Right atrium auricular region (tissue), 2 donors: ENCODE data around the gene ACOXL. TPM values are rescaled to one million over a fixed set of nuclear protein-coding genes. Genes with fewer than 3 reads are reported as not detected.

Experiments
- DNase-seq: peaks from one replicate; pipeline ENCODE4 v3.0.0-alpha.2; 2019; ENCODE audit warnings: low spot score
- H3K27ac ChIP-seq, 2 donors: fragments of 200-600 bp; sonication (generic); 1 replicate in 1 of 2; 2 replicates in 1 of 2; pipeline ENCODE4 v1.5.1; 2016 to 2019
- H3K27me3 ChIP-seq, 2 donors: fragments of 200-600 bp; sonication (generic); one replicate each; pipeline versions ENCODE4 v1.5.1 to v1.6.0; 2017 to 2019
- H3K36me3 ChIP-seq: fragments of 200-600 bp; sonication (generic); one replicate; pipeline ENCODE4 v1.5.1; 2016
- H3K4me1 ChIP-seq, 2 donors: fragments of 200-600 bp; sonication (generic); one replicate each; pipeline versions ENCODE4 v1.5.1 to v1.6.0; 2017 to 2019
- H3K4me3 ChIP-seq, 2 donors: fragments of 200-600 bp; sonication (generic); 1 replicate in 1 of 2; 2 replicates in 1 of 2; pipeline ENCODE4 v1.5.1; 2017 to 2019; ENCODE audit warnings: mild to moderate bottlenecking in 1 of 2, moderate library complexity in 1 of 2
- H3K9me3 ChIP-seq, 2 donors: fragments of 200-600 bp; sonication (generic); one replicate each; pipeline ENCODE4 v1.5.1; 2019
- CTCF ChIP-seq, 2 donors: fragments of 200-600 bp; sonication (generic); IDR thresholded peaks; one replicate each; pipeline ENCODE4 v1.5.1; 2019; ENCODE audit warnings: antibody characterized with exemption in 2 of 2
- total RNA-seq, 2 donors: library from RNA; depleted of rRNA; stranded (reverse); fragments of >200 nt; gene quantifications; one replicate each; pipeline ENCODE4 v1.1.0, GENCODE V29; 2016

ACOXL gene
- total RNA-seq, 2 donors from 2014 or later, result 0.33 to 0.55 TPM

GRCh38 chr2:111015283-111015995, 283.1 kb downstream of the ACOXL start:
- DNase-seq, result no peak
- Histone ChIP-seq H3K4me1 (no peaks in the 10 kb centered on the region), H3K27me3 (no peaks in the 10 kb centered on the region), H3K36me3 (no peaks in the 10 kb centered on the region), H3K4me3 (no peak overlapping the region), H3K9me3 (peaks cover 0 to 24% of the 10 kb centered on the region in 2 donors), H3K27ac (no peak overlapping the region)
- no peak for TF ChIP-seq CTCF (IDR thresholded peaks at IDR 0.05)

- DNase-seq, result no peak
- no peak for TF ChIP-seq CTCF (IDR thresholded peaks at IDR 0.05)
- Histone ChIP-seq H3K4me1 (no peaks in the 10 kb centered on the region), H3K9me3 (peaks cover 0 to 23% of the 10 kb centered on the region in 2 donors), H3K27ac (no peak overlapping the region), H3K4me3 (no peak overlapping the region), H3K27me3 (no peaks in the 10 kb centered on the region), H3K36me3 (no peaks in the 10 kb centered on the region)
These were observed 284.8 kb downstream of the ACOXL start for GRCh38 chr2:111017034-111017622.

GRCh38 chr2:111017909-111018308, 285.5 kb downstream of the ACOXL start:
- H3K4me1 ChIP-seq, result no peaks in the 10 kb centered on the region

GRCh38 chr2:111019381-111019780, 287.0 kb downstream of the ACOXL start:
- no peaks in the 10 kb centered on the region for H3K4me1 ChIP-seq
- no peak for DNase-seq
- peaks cover 0 to 2% of the 10 kb centered on the region in 2 donors for H3K9me3 ChIP-seq
- no peak overlapping the region for H3K27ac ChIP-seq
- H3K27me3 ChIP-seq, result no peaks in the 10 kb centered on the region
- H3K36me3 ChIP-seq, result no peaks in the 10 kb centered on the region
- no peak for TF ChIP-seq CTCF (IDR thresholded peaks at IDR 0.05)
- no peak overlapping the region for H3K4me3 ChIP-seq

More at GRCh38 chr2:111017909-111018308, 285.5 kb downstream of the ACOXL start:
- peaks cover 0 to 15% of the 10 kb centered on the region in 2 donors for H3K9me3 ChIP-seq
- H3K27ac ChIP-seq, result no peak overlapping the region
- H3K27me3 ChIP-seq, result no peaks in the 10 kb centered on the region
- no peak for TF ChIP-seq CTCF (IDR thresholded peaks at IDR 0.05)
- no peak for DNase-seq
- H3K4me3 ChIP-seq, result no peak overlapping the region
- no peaks in the 10 kb centered on the region for H3K36me3 ChIP-seq

- Histone ChIP-seq H3K4me3 (no peak overlapping the region), H3K4me1 (no peaks in the 10 kb centered on the region), H3K27ac (no peak overlapping the region), H3K9me3 (no peaks in the 10 kb centered on the region), H3K27me3 (no peaks in the 10 kb centered on the region), H3K36me3 (no peaks in the 10 kb centered on the region)
- peak; percentile 52 for DNase-seq
- no peak for TF ChIP-seq CTCF (IDR thresholded peaks at IDR 0.05)
These were observed 290.3 kb downstream of the ACOXL start for GRCh38 chr2:111022633-111023032.
